Measurements from ENCODE around the gene CADPS2. TPM values are rescaled to one million over a fixed set of nuclear protein-coding genes. Genes with fewer than 3 reads are reported as not detected.

The CADPS2 gene
- total and polyA plus RNA-seq, 8 donors: 7.7 to 27.3 (median 18.6) TPM

DNA sequence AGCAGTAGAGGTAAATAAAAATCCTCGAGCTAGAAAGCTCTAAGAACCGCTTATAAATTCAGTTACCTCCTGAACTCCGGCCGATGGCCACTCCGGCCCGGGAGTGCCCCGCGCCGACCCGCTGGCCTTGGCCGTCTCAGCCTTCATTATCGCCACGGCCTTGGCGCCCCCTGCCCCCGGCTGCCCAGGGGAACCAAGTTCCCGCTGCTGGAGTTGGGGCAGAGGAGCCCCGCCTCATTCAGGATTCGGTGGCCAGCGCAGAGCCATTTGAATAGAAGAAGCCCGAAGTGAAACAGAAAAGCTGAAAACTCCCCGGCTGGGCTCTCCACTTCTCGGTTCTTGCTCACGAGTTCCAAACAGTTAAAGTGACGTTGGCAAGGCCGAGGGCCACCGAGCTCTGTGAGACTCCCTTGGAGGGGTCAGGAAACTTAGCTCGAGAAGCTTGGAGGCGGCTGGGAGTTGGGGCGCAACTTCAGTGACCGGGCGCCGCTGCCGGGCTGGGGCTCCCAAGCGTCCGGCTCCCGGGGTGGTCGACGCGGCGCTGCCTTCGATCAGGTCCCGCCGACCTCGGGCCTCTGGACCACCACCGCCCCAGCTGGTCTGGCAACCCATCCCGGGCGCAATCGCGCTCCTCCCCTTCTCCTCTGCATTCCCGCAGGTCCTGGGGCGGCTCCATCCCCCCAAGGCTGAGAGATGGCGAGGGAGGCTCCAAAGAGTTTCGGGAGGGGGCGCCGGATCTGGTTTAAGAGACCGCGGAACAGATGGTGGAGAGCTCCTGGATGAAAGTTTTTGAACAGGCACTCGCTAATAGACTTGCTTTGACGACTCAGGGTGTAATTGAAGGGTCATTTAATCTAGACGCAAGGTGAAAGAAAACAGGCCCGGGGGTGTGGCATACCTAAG lies 575.9 kb downstream of the CADPS2 start:
- ATAC-seq (peak; percentile 14 to 52 (median 46)), DNase-seq (peak in 2 of 6 donors; percentile 59 to 66), FAIRE-seq (no peak)
- intact Hi-C loops (cut with DNase I): no loop called here
- Histone ChIP-seq H3K4me3 (peak overlapping the region in 3 of 4 donors; percentile 13 to 48 (median 32)), H3K27ac (no peak overlapping the region), H3K9me3 (no peaks in the 10 kb centered on the region), H3K4me1 (peaks cover 0 to 11% (median 0%) of the 10 kb centered on the region in 3 donors), H3K27me3 (peaks cover 7 to 84% (median 24%) of the 10 kb centered on the region in 4 donors), H3K36me3 (no peaks in the 10 kb centered on the region)
- WGBS, 2 donors: 5 to 6% methylated on average over 61 of the region's 61 CpGs
- TF ChIP-seq, protein P1, sequence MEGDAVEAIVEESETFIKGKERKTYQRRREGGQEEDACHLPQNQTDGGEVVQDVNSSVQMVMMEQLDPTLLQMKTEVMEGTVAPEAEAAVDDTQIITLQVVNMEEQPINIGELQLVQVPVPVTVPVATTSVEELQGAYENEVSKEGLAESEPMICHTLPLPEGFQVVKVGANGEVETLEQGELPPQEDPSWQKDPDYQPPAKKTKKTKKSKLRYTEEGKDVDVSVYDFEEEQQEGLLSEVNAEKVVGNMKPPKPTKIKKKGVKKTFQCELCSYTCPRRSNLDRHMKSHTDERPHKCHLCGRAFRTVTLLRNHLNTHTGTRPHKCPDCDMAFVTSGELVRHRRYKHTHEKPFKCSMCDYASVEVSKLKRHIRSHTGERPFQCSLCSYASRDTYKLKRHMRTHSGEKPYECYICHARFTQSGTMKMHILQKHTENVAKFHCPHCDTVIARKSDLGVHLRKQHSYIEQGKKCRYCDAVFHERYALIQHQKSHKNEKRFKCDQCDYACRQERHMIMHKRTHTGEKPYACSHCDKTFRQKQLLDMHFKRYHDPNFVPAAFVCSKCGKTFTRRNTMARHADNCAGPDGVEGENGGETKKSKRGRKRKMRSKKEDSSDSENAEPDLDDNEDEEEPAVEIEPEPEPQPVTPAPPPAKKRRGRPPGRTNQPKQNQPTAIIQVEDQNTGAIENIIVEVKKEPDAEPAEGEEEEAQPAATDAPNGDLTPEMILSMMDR (IDR thresholded peaks at IDR 0.05): no peak

DNA sequence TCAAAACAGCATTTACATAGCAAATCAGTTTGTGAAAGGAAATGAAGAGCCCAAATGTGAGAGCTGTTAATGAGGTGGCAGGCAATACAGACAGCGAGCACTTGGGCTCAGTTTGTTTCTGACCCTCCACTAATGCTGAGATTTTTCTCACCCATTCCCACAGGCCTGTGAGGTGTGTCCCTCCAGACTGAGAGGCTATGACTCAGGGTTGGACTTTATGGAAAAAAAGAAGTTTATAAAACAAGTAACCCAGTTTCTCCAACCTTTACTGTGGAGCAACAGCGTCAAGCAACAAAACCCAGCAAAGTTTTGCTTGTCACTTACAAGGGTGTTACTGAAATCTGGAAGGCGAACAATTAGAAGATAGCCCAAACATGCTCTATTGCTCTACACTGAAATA lies 576.8 kb downstream of the CADPS2 start:
- FAIRE-seq (no peak), ATAC-seq (no peak), DNase-seq (no peak)
- Histone ChIP-seq H3K9me3 (no peaks in the 10 kb centered on the region), H3K4me1 (peaks cover 0 to 19% (median 0%) of the 10 kb centered on the region in 3 donors), H3K4me3 (no peak overlapping the region), H3K27me3 (peaks cover 7 to 90% (median 23%) of the 10 kb centered on the region in 4 donors), H3K36me3 (no peaks in the 10 kb centered on the region), H3K27ac (no peak overlapping the region)
- intact Hi-C loops (cut with DNase I): no loop called here
- WGBS, 2 donors: 63 to 65% methylated on average over 3 of the region's 3 CpGs
- TF ChIP-seq, protein P1 (IDR thresholded peaks at IDR 0.05): no peak

DNA sequence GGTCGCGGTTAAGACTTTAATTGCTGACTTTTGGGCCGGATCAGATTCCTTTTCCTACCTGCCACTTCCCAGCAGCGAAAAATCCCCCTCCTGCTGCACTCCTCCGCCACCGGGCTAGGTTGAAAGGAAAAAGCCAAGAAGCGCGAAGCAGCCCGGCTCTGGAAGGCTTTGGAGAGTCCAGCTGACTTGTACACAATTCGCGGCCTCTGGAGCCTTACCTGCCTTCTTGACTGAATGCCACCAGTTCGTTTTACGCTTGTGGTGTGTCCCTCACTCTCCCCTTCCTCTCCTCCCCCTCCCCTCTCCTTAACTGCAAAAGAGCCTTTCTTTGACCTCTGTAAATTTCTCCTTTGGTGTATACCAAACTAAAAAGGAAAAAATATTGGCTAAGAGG lies 579.0 kb downstream of the CADPS2 start:
- Histone ChIP-seq H3K27ac (no peak overlapping the region), H3K4me3 (no peak overlapping the region), H3K36me3 (no peaks in the 10 kb centered on the region), H3K27me3 (peaks cover 7 to 87% (median 16%) of the 10 kb centered on the region in 4 donors), H3K9me3 (no peaks in the 10 kb centered on the region), H3K4me1 (peaks cover 0 to 19% (median 4%) of the 10 kb centered on the region in 3 donors)
- DNase-seq: no peak
- intact Hi-C loops (cut with DNase I): no loop called here
- TF ChIP-seq, protein P1 (IDR thresholded peaks at IDR 0.05): no peak
- WGBS, 2 donors: 28 to 32% methylated on average over 13 of the region's 13 CpGs
- no peak for FAIRE-seq
- ATAC-seq: no peak

DNA sequence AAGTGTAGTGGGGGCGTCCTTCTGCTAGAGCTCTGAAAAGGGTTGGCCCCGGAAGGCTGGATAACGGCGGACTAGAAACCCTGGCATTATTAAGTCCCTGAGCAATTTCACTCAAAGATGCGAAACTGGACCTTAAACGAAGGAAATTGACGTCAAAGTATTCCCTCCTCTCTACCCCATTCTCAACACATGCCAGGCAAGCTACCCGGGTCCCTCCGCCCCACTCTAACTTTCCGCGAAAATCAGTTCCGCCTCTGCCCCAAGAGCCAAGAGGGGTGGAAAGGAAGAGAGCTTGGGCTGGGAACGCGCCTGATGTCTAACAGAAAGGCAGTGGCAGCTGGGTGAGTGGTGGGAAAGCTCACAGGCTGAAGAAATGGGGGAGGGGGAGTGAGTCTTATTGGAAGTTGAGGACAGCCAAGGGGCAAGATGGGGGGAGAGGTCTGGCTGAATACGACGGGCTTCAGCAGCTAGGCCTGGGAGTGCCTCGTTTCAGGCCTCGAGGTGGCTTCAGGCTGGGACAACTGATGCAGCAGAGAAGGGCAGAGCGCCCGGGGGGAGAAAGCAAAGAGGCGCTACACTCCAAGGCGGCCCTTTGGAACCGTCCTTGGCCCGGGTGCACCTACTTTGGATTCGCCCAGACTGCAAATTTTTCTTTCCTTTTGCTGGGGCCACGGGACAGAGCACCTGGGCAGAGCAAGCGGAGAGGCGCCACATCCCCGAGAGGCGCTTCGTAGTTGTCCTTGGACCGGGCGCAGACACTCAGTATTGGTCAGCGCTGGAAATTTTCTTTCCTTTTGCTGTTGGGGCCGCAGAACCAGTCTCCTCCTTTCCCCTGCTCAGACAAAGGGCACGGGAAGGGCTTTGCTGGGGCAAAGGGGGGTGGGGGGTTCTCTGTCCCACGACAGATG lies 579.7 kb downstream of the CADPS2 start:
- TF ChIP-seq, protein P1 (IDR thresholded peaks at IDR 0.05): no peak
- FAIRE-seq (no peak), DNase-seq (no peak), ATAC-seq (no peak)
- H3K27me3 ChIP-seq: peaks cover 7 to 87% (median 16%) of the 10 kb centered on the region in 4 donors
- H3K27ac ChIP-seq: no peak overlapping the region
- H3K36me3 ChIP-seq: no peaks in the 10 kb centered on the region
- no peaks in the 10 kb centered on the region for H3K9me3 ChIP-seq
- 14 to 17% methylated on average over 36 to 37 of the region's 37 CpGs for WGBS, 2 donors
- no peak overlapping the region for H3K4me3 ChIP-seq
- peaks cover 0 to 19% (median 4%) of the 10 kb centered on the region in 3 donors for H3K4me1 ChIP-seq
- intact Hi-C loops (cut with DNase I): no loop called here

Data from pancreas (tissue), 10 donors.